ENCODE data around the gene CDK5.

GRCh38 chr7:151051108-151051507 lies 6.6 kb downstream of the CDK5 start:
- TF ChIP-seq CTCF (IDR thresholded peaks at IDR 0.05 in 2 of 3, conservative IDR thresholded peaks at IDR 0.05 in 1 of 3; ENCODE audit: borderline replicate concordance in 1 of 3, insufficient read depth in 1 of 3, low read depth in 2 of 3, low read length in 2 of 3) (no peak), REST (IDR thresholded peaks at IDR 0.05; ENCODE audit: low read depth) (no peak), POLR2A (IDR thresholded peaks at IDR 0.05; ENCODE audit: borderline replicate concordance, extremely low read depth, insufficient read depth, insufficient read length) (no peak), JUND (IDR thresholded peaks at IDR 0.05) (no peak), POLR2AphosphoS5 (IDR thresholded peaks at IDR 0.05; ENCODE audit: low read depth, low read length) (no peak), TCF7L2 (IDR thresholded peaks at IDR 0.05; ENCODE audit: borderline replicate concordance, extremely low read depth, insufficient read depth, insufficient read length) (no peak), RAD21 (IDR thresholded peaks at IDR 0.05; ENCODE audit: low read depth) (no peak), ATF3 (IDR thresholded peaks at IDR 0.05) (no peak), ZNF274 (IDR thresholded peaks at IDR 0.05; ENCODE audit: low read depth, low read length) (no peak), YY1 (IDR thresholded peaks at IDR 0.05; ENCODE audit: extremely low read depth, insufficient replicate concordance, low read depth, low read length) (no peak)

Data from HCT116 (cell line).